IPS DF 6.9 (cell line): ENCODE measurements around the gene MAEA.
"Not testable (repeated sequence)": the region's sequence is repeated elsewhere in the genome, so short reads cannot be mapped to it uniquely, and the experiment has no call there.

Source experiments
- DNase-seq: peaks from one replicate; pipeline ENCODE4 v3.0.0-alpha.2; 2013; ENCODE audit warnings: low read depth, low spot score
- H3K27ac ChIP-seq: one replicate; pipeline ENCODE4 v1.5.1; 2013; ENCODE audit warnings: low read length, control low read depth
- H3K27me3 ChIP-seq: 2 replicates; pipeline ENCODE4 v1.6.1; 2013; ENCODE audit warnings: mild to moderate bottlenecking, low read length; ENCODE audit not compliant: control insufficient read depth, insufficient read depth
- H3K36me3 ChIP-seq: 2 replicates; pipeline ENCODE4 v1.6.1; 2013; ENCODE audit warnings: low read length; ENCODE audit not compliant: control insufficient read depth, insufficient read depth
- H3K4me1 ChIP-seq: 2 replicates; pipeline ENCODE4 v1.6.1; 2013; ENCODE audit warnings: low read length; ENCODE audit not compliant: control insufficient read depth, insufficient read depth
- H3K4me3 ChIP-seq: 2 replicates; pipeline ENCODE4 v1.5.1; 2013; ENCODE audit warnings: mild to moderate bottlenecking, low read length
- H3K9me3 ChIP-seq: 2 replicates; pipeline ENCODE4 v1.6.1; 2013; ENCODE audit warnings: low read length, inconsistent platforms; ENCODE audit not compliant: control insufficient read depth, insufficient read depth
- WGBS: extraction: QIAGEN DNeasy Blood & Tissue Kit; methylation state at CpG from one replicate; pipeline ENCODE4 v1.1.7; 2013; ENCODE audit warnings: mixed read lengths, missing lambda C conversion rate; ENCODE audit not compliant: insufficient read length, insufficient coverage; 5-methylcytosine and 5-hydroxymethylcytosine counted together

The MAEA gene

GRCh38 chr4:1279253-1279652, 10.4 kb upstream of the MAEA start:
- H3K36me3 ChIP-seq, result no peaks in the 10 kb centered on the region
- no CpG with 5 or more reads among the region's 10 CpGs for WGBS
- H3K4me3 ChIP-seq, result no peak overlapping the region
- H3K27me3 ChIP-seq, result no peaks in the 10 kb centered on the region
- no peak for DNase-seq
- H3K4me1 ChIP-seq, result no peaks in the 10 kb centered on the region; the same call in 1 of the 2 replicates
- peaks cover 2% of the 10 kb centered on the region; the same call in 1 of the 2 replicates for H3K9me3 ChIP-seq
- H3K27ac ChIP-seq, result no peak overlapping the region

DNA sequence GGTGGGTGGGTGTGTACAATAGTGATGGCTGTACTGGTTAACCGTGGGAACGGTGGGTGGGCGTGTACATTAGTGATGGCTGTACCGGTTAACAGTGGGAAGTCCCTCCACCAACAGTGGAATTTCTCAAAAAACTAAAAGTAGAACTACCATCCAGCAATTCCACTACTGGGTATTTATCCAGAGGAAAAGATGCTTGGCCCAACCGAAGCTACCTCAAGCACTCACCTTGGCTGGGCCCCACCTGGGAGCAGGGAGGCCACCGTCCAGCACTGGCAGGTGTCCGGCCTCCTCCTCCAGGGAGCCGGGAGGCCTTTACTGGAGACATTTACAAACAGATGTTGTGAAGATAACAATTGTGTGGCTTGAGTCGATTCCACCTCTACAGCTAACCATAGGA, 6.0 kb upstream of the MAEA start:
- Histone ChIP-seq H3K9me3 (peaks cover 2% of the 10 kb centered on the region; the same call in 1 of the 2 replicates), H3K4me1 (no peaks in the 10 kb centered on the region; the same call in 1 of the 2 replicates), H3K36me3 (no peaks in the 10 kb centered on the region), H3K27me3 (no peaks in the 10 kb centered on the region), H3K4me3 (no peak overlapping the region), H3K27ac (no peak overlapping the region)
- no CpG with 5 or more reads among the region's 9 CpGs for WGBS
- no peak for DNase-seq

DNA sequence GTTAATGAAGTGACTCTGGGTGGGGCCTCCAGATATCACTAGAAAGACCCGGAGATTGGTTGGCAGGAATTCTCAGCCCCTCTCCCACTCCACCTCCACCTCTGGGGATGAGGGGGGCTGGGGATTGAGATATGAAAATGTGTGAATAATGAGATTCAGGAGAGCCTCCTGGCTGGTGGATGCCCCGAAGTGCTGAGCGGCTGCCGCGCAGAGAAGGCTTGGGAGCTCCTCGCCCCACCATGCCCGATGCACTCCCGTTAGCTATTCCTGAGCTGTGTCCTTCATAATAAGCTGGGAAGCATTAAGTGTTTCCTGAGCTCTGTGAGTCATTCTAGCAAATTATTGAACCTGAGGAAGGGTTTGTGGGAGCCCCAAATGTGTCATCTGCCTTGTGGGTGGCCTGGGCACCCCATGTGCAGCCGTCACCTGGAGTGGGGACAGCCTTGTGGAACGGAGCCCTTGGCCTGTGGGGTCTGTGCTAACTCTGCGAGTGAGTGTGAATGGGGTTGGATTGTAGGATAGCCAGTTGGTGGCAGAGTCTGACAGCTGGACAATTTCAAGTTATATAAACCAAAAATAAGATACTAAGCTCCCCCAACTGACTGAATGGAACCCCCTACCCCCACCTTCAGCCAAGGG, 4.4 kb upstream of the MAEA start:
- no peak overlapping the region for H3K4me3 ChIP-seq
- H3K9me3 ChIP-seq, result no peaks in the 10 kb centered on the region
- no peak overlapping the region for H3K27ac ChIP-seq
- DNase-seq, result no peak
- H3K4me1 ChIP-seq, result no peaks in the 10 kb centered on the region
- H3K36me3 ChIP-seq, result no peaks in the 10 kb centered on the region
- no peaks in the 10 kb centered on the region for H3K27me3 ChIP-seq
- WGBS, result no CpG with 5 or more reads among the region's 11 CpGs

DNA sequence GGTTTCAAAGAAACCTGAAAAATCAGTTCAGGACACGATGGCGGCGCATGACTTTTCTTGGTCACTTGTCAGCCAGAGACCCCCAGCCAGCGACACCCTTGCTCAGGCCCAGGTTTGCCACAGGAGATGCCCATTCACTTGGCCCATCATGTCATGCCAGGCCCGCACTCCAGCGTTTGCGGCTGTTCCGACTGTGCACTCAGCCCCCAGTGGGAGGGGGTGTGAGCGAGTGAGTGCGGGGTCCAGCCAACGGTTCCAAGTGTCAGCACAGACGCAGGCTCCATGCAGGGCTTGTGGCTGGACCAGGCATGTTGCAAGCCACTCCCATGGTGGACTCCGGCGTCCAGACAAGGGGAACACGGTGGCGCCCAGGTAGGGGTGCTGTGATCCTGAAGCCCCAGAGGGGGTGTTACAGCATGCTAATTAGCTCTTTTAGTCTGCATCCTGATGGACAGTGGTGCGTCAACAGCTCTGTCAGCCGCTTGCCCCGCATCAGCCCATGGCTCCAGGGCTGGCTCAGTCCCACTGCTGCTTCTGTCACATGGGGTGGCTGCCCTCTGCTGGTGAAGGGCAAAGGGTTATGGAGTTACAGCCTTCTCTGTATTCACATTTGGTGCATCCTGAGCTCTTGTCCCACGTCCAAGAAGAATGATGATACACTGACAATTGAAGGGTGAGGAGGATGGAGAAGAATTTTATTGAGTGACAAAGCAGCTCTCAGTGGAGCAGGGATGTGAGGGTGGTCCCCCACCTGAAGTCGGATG, 3.7 kb upstream of the MAEA start:
- no CpG with 5 or more reads among the region's 21 CpGs for WGBS
- no peaks in the 10 kb centered on the region for H3K27me3 ChIP-seq
- no peak overlapping the region for H3K4me3 ChIP-seq
- no peaks in the 10 kb centered on the region for H3K4me1 ChIP-seq
- no peaks in the 10 kb centered on the region for H3K36me3 ChIP-seq
- no peak for DNase-seq
- H3K9me3 ChIP-seq, result no peaks in the 10 kb centered on the region
- H3K27ac ChIP-seq, result no peak overlapping the region

GRCh38 chr4:1288786-1289185, 905 bp upstream of the MAEA start:
- Histone ChIP-seq H3K36me3 (no peaks in the 10 kb centered on the region), H3K4me3 (peak overlapping the region; percentile 82; the same call in 1 of the 2 replicates), H3K27me3 (no peaks in the 10 kb centered on the region), H3K4me1 (0 out of 2 replicates have a peak, but pooled peaks cover under 1% of the 10 kb centered on the region), H3K27ac (no peak overlapping the region), H3K9me3 (no peaks in the 10 kb centered on the region)
- no CpG with 5 or more reads among the region's 7 CpGs for WGBS
- no peak for DNase-seq

DNA sequence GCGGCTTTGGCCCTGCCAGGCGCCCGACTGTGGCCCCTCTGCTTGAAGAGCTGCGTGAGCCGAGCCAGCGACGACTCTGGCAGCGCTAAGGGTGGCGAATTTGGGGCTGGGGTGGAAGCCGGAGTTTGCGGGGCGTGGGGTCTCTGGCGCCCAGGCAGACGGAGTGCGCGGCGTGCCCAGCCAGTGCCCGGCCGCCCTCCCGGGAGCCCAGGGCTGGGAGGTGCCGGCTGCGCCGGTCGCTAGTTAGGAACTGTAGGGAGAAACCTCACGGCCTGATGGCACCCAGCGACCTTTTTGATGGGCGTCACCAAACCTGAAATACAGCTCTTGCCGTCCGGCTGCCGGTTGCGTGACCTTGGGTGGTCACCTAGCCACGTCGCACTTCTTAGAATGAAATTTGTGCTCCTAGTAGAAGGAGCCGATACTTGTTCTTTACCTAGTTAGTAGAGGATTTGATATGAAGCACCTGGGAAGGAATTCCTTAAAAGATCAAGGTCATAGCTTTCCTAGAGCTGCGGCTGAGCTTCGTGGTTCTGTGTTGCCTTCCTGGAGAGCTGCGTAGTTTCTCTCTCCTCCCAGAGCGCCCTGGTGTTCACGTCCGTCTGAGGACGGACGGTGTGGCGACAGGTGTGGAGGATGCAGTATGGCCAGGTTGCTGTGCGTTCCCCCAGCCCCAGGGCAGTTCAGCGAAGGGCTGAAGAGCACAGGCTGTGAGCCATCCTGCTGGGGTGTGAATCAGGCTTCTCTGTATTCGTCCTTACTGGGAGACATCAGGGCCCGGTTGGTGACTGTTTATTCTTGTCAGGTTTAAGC, 680 bp downstream of the MAEA start:
- WGBS, result no CpG with 5 or more reads among the region's 47 CpGs
- H3K4me1 ChIP-seq, result peaks cover 3% of the 10 kb centered on the region; the same call in 1 of the 2 replicates

DNA sequence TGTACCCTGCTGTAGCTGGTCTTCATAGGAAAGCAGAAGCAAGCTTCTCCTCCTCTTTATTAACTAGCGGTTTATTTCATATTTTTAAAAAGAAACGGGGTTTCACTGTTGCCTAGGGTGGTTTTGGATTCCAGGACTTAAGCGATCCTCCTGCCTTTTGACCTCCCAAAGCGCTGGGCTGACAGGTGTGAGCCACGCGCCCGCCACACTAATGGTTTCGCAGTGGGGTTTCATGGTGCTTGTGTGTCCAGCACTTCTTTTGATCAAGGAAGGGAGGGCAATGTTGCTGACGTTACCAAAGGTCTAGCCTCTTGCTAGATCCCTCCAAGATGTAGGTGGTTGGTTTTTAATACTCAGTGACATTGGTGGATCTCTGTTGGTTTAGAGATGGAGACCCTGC, 1.4 kb downstream of the MAEA start:
- Histone ChIP-seq H3K36me3 (no peaks in the 10 kb centered on the region), H3K27ac (no peak overlapping the region), H3K4me3 (peak overlapping the region; percentile 94; the same call in 1 of the 2 replicates), H3K4me1 (peaks cover 3% of the 10 kb centered on the region; the same call in 1 of the 2 replicates), H3K27me3 (no peaks in the 10 kb centered on the region), H3K9me3 (no peaks in the 10 kb centered on the region)
- no peak for DNase-seq
- no CpG with 5 or more reads among the region's 9 CpGs for WGBS

More for the DNA sequence above, 680 bp downstream of the MAEA start:
- no peaks in the 10 kb centered on the region for H3K36me3 ChIP-seq
- H3K27ac ChIP-seq, result no peak overlapping the region
- no peaks in the 10 kb centered on the region for H3K27me3 ChIP-seq
- H3K9me3 ChIP-seq, result no peaks in the 10 kb centered on the region
- peak overlapping the region; percentile 94 for H3K4me3 ChIP-seq
- DNase-seq, result no peak

DNA sequence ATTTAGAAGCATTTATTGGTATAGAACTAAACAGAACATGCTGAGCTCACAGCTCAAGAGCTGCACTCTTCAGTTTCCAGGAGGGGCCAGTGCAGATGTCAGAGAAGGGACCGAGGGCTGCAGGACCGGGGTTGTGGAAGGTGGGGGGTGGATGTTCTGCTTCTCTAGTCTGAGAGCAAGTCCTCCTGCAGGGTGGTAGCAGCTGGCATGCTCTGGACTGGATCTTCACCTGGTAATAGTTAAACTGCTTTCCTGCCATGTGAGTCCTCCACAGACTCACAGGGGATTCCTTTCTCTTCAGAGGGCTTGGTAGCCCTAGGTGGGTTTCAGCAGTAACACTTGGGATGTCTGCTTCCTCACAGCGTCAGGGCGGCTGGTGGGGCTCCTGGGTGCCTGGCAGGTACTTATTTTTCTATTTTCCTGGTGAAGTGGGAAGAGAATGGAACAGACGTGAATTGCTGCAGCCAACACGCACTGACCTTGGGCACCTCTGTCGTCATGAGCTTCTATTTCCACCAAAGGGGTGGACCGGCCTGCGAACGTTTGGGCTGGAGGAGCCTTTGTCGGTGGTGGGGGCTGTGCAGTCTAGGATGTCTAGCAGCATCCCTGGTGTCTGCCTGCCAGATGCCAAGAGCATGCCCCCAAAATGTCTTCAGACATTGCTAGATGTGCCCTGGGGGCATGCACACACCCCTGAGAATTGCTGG, 2.5 kb downstream of the MAEA start:
- H3K4me1 ChIP-seq, result peaks cover 3% of the 10 kb centered on the region; the same call in 1 of the 2 replicates
- no peaks in the 10 kb centered on the region for H3K36me3 ChIP-seq
- H3K9me3 ChIP-seq, result no peaks in the 10 kb centered on the region
- H3K4me3 ChIP-seq, result no peak overlapping the region
- no peak overlapping the region for H3K27ac ChIP-seq
- DNase-seq, result no peak
- WGBS, result no CpG with 5 or more reads among the region's 11 CpGs
- no peaks in the 10 kb centered on the region for H3K27me3 ChIP-seq

DNA sequence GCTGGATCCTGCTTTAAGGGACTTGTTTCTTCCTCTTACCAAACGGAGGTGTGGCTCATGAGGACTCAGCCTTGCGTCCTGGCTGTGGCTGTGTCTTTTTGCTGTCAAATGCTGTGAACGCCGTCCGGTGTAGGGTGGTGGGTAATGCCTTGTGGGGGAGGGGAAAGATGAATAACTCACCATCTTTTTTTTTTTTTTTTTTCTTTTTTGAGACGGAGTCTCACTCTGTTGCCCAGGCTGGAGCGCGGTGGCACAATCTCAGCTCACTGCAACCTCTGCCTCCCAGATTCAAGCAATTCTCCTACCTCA, 3.0 kb downstream of the MAEA start:
- WGBS, result no CpG with 5 or more reads among the region's 8 CpGs
- H3K9me3 ChIP-seq, H3K27ac ChIP-seq, H3K4me3 ChIP-seq, DNase-seq, H3K27me3 ChIP-seq, H3K36me3 ChIP-seq, H3K4me1 ChIP-seq: not testable (repeated sequence)

- DNase-seq, result no peak
- Histone ChIP-seq H3K36me3 (peaks cover 2% of the 10 kb centered on the region; the same call in 1 of the 2 replicates), H3K27me3 (no peaks in the 10 kb centered on the region), H3K27ac (no peak overlapping the region), H3K4me3 (no peak overlapping the region), H3K4me1 (peaks cover 6% of the 10 kb centered on the region; the same call in 1 of the 2 replicates), H3K9me3 (no peaks in the 10 kb centered on the region)
- no CpG with 5 or more reads among the region's 4 CpGs for WGBS
Measured at GRCh38 chr4:1293531-1293941, 3.8 kb downstream of the MAEA start.
